Stomach (tissue), 9 donors: Measurements from ENCODE around the gene NFE2L2. TPM values are rescaled to one million over a fixed set of nuclear protein-coding genes. Genes with fewer than 3 reads are reported as not detected.
"Not testable (repeated sequence)": the region's sequence is repeated elsewhere in the genome, so short reads cannot be mapped to it uniquely, and the experiment has no call there.

ENCODE experiments used
- DNase-seq, 2 donors: peaks; one replicate each; pipeline versions ENCODE4 v3.0.0 to v3.0.0-alpha.2; 2013 to 2019
- H3K27ac ChIP-seq, 5 donors: fragments of 200-600 bp in 4 of 5; sonication (generic) in 4 of 5; one replicate each; pipeline ENCODE4 v1.5.1; 2013 to 2019; ENCODE audit warnings: mild to moderate bottlenecking in 1 of 5, moderate library complexity in 1 of 5
- H3K27me3 ChIP-seq, 3 donors: fragments of 200-600 bp; sonication (generic); one replicate each; pipeline ENCODE4 v1.5.1; 2017 to 2019; ENCODE audit warnings: mixed run types in 1 of 3
- H3K36me3 ChIP-seq, 4 donors: fragments of 200-600 bp; sonication (generic); 1 replicate in 3 of 4; 2 replicates in 1 of 4; pipeline ENCODE4 v1.5.1; 2016 to 2019
- H3K4me1 ChIP-seq, 4 donors: fragments of 200-600 bp; sonication (generic); one replicate each; pipeline ENCODE4 v1.5.1; 2016 to 2019
- H3K4me3 ChIP-seq, 4 donors: fragments of 200-600 bp; sonication (generic) in 3 of 4; one replicate each; pipeline ENCODE4 v1.5.1; 2016 to 2019; ENCODE audit warnings: mild to moderate bottlenecking in 1 of 4
- H3K9me3 ChIP-seq, 4 donors: fragments of 200-600 bp; sonication (generic); one replicate each; pipeline ENCODE4 v1.5.1; 2016 to 2019
- EP300 ChIP-seq: sonication (generic); formaldehyde crosslinking; IDR thresholded peaks from one replicate; pipeline ENCODE4 v1.6.1; 2017; ENCODE audit warnings: antibody characterized with exemption
- POLR2A ChIP-seq, 4 donors: fragments of 450-650 bp; IDR thresholded peaks; one replicate each; pipeline ENCODE4 v1.6.1; 2016; ENCODE audit warnings: antibody characterized with exemption in 4 of 4, control low read depth in 2 of 4, mild to moderate bottlenecking in 1 of 4, moderate library complexity in 1 of 4
- POLR2AphosphoS5 ChIP-seq, 3 donors: sonication (generic); formaldehyde crosslinking; IDR thresholded peaks; one replicate each; pipeline ENCODE4 v1.6.1; 2016; ENCODE audit warnings: antibody characterized with exemption in 3 of 3
- WGBS, 5 donors: extraction: QIAGEN DNeasy Blood & Tissue Kit in 3 of 5; methylation state at CpG; one replicate each; pipeline versions ENCODE4 v1.1.5 to v1.1.7; 2013 to 2018; 5-methylcytosine and 5-hydroxymethylcytosine counted together
- intact Hi-C: fragments of 100-400 bp; cut with DNase I; formaldehyde crosslinking; loops from one replicate; pipeline ENCODE4 v1.15.1; 2023; ENCODE audit warnings: low total_unique reads
- polyA plus RNA-seq, 3 donors: library from polyadenylated mRNA; stranded (reverse); fragments of 200-250 nt; gene quantifications; one replicate each; pipeline ENCODE4 v1.2.3, GENCODE V29; 2013
- total RNA-seq, 5 donors: library from RNA; depleted of rRNA; stranded (reverse); fragments of >200 nt; gene quantifications; one replicate each; pipeline versions ENCODE4 v1.1.0 to v1.2.3, GENCODE V29; 2014 to 2016
- TF ChIP-seq, protein P1 (sequence below), 7 experiments: fragments of 450-650 bp in 4 of 7; fragments of 200-600 bp in 3 of 7; sonication (generic) in 3 of 7; IDR thresholded peaks; one replicate each; pipeline ENCODE4 v1.5.1; 2016 to 2019; ENCODE audit warnings: antibody characterized with exemption in 7 of 7, control low read depth in 2 of 7, mild to moderate bottlenecking in 1 of 7
- donor health status: healthy with polysubstance abuse.
- donor health status: Bipolar disorder and iron deficiency.
- donor health status: healthy.

Gene NFE2L2
- total and polyA plus RNA-seq, 8 donors: 37.1 to 223 (median 112) TPM

DNA sequence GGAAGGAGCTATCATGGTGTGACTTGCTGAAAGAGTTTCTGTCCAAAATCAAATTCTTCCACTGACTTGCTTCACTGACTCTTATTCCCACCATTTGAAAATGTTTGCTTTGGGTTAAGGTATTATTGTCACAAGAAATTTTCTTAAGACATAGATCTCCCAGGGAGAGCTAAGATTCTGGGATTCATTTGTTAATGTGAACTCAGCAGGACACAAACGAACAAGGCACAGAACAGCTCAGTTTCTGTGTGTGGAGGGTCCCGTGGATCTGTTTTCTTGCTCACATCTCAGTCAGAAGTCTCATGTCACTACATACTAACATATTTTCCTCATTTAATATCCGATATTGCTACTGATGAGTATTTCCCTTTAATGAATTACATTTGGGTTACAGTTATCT lies 60.1 kb downstream of the NFE2L2 start:
- Histone ChIP-seq H3K36me3 (no peaks in the 10 kb centered on the region), H3K27me3 (no peaks in the 10 kb centered on the region), H3K4me1 (no peaks in the 10 kb centered on the region), H3K9me3 (no peaks in the 10 kb centered on the region), H3K4me3 (no peak overlapping the region), H3K27ac (no peak overlapping the region)
- 73 to 87% (median 81%) methylated on average over 3 of the region's 3 CpGs for WGBS, 5 donors
- intact Hi-C loops: no loop called here
- TF ChIP-seq EP300 (no peak), POLR2AphosphoS5 (IDR thresholded peaks at IDR 0.05) (no peak), POLR2A (IDR thresholded peaks at IDR 0.05) (no peak)
- TF ChIP-seq, protein P1, sequence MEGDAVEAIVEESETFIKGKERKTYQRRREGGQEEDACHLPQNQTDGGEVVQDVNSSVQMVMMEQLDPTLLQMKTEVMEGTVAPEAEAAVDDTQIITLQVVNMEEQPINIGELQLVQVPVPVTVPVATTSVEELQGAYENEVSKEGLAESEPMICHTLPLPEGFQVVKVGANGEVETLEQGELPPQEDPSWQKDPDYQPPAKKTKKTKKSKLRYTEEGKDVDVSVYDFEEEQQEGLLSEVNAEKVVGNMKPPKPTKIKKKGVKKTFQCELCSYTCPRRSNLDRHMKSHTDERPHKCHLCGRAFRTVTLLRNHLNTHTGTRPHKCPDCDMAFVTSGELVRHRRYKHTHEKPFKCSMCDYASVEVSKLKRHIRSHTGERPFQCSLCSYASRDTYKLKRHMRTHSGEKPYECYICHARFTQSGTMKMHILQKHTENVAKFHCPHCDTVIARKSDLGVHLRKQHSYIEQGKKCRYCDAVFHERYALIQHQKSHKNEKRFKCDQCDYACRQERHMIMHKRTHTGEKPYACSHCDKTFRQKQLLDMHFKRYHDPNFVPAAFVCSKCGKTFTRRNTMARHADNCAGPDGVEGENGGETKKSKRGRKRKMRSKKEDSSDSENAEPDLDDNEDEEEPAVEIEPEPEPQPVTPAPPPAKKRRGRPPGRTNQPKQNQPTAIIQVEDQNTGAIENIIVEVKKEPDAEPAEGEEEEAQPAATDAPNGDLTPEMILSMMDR (IDR thresholded peaks at IDR 0.05): no peak
- DNase-seq: no peak

GRCh38 chr2:177201919-177202346 lies 62.6 kb downstream of the NFE2L2 start:
- no peak for TF ChIP-seq POLR2A (IDR thresholded peaks at IDR 0.05)
- TF ChIP-seq, protein P1 (IDR thresholded peaks at IDR 0.05): no peak
- no peak for TF ChIP-seq POLR2AphosphoS5 (IDR thresholded peaks at IDR 0.05)
- TF ChIP-seq EP300: no peak
- Histone ChIP-seq H3K4me3 (no peak overlapping the region), H3K9me3 (no peaks in the 10 kb centered on the region), H3K36me3 (no peaks in the 10 kb centered on the region), H3K27me3 (no peaks in the 10 kb centered on the region), H3K4me1 (no peaks in the 10 kb centered on the region), H3K27ac (no peak overlapping the region)
- intact Hi-C loops: no loop called here
- WGBS, 5 donors: 51 to 74% (median 59%) methylated on average over 3 of the region's 3 CpGs
- DNase-seq: no peak

GRCh38 chr2:177200419-177200818 lies 64.1 kb downstream of the NFE2L2 start:
- DNase-seq, H3K4me1 ChIP-seq, H3K27ac ChIP-seq, intact Hi-C loops, H3K4me3 ChIP-seq, H3K27me3 ChIP-seq, H3K9me3 ChIP-seq, H3K36me3 ChIP-seq: not testable (repeated sequence)
- WGBS, 5 donors: 93 to 97% (median 96%) methylated on average over 7 of the region's 7 CpGs

- H3K36me3 ChIP-seq: no peaks in the 10 kb centered on the region
- DNase-seq: no peak
- no peak overlapping the region for H3K27ac ChIP-seq
- H3K4me1 ChIP-seq: no peaks in the 10 kb centered on the region
- 55 to 71% (median 64%) methylated on average over 1 of the region's 1 CpG for whole genome bisulfite sequencing, 5 donors
- TF ChIP-seq, protein P1 (IDR thresholded peaks at IDR 0.05): no peak
- no peak overlapping the region for H3K4me3 ChIP-seq
- intact Hi-C loops: no loop called here
- no peaks in the 10 kb centered on the region for H3K27me3 ChIP-seq
- H3K9me3 ChIP-seq: no peaks in the 10 kb centered on the region
These were observed 69.3 kb downstream of the NFE2L2 start for GRCh38 chr2:177195194-177195593.

GRCh38 chr2:177193240-177193639 lies 71.3 kb downstream of the NFE2L2 start:
- TF ChIP-seq EP300: no peak
- TF ChIP-seq, protein P1 (IDR thresholded peaks at IDR 0.05): no peak
- TF ChIP-seq POLR2AphosphoS5 (IDR thresholded peaks at IDR 0.05): no peak
- TF ChIP-seq POLR2A (IDR thresholded peaks at IDR 0.05): no peak
- DNase-seq: no peak
- no peak overlapping the region for H3K27ac ChIP-seq
- H3K9me3 ChIP-seq: no peaks in the 10 kb centered on the region
- H3K4me3 ChIP-seq: no peak overlapping the region
- H3K27me3 ChIP-seq: no peaks in the 10 kb centered on the region
- 78 to 86% (median 81%) methylated on average over 4 of the region's 4 CpGs for WGBS, 5 donors
- intact Hi-C loops: no loop called here
- no peaks in the 10 kb centered on the region for H3K4me1 ChIP-seq
- no peaks in the 10 kb centered on the region for H3K36me3 ChIP-seq
